RPMI7951 (cell line): ENCODE data around the gene SAMD5. TPM values are rescaled to one million over a fixed set of nuclear protein-coding genes. Genes with fewer than 3 reads are reported as not detected.

Source experiments
- DNase-seq: peaks from one replicate; pipeline ENCODE4 v3.0.0-alpha.2; 2012; ENCODE audit warnings: low read depth
- total RNA-seq: library from RNA; depleted of rRNA; stranded (reverse); fragments of >200 nt; shearing (Covaris generic); gene quantifications from 2 replicates; pipeline ENCODE4 v1.2.3, GENCODE V29; 2014; rRNA removed

SAMD5 gene
- 0.10 and 0.24 TPM in 2 replicates for total RNA-seq

DNA sequence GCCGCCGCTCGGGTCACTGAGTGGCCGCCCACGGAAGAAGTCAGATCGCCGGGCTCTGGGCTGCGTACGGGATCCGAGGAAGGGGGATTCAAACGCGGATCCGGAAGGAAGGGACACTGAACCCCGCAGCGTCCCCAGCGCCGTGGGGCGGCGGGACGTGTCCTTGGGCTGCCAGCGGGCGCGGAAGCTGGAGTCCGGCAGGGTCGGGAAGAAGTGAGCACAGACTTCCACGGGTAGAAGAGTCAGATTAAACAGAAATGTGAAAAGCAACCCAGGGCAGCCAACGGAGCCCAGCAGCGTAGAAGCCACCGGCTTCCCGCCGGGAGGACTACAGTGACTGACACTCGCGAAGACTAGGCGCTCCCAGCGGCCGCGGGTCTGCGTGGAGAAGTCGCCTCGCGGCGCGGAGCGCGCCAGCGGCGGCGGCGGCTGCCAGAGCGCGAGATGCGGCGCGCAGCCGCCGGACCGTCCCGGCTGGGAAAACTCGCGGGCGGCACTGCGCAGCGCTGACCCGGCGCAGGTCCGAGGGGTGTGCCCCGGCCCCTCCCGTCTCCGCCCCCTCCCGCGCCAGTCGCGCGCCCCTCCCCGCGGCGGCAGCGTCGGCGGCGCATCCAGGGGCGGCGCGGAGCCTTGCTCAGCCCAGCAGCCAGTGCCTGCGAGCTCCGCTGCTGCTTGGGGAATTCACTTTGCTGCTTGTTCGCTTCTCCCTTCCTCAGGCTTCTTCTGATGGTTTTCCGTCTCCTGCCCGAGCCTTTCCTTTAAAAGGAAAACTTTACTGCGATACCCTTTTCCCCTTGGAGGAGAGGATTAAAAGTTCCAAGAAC is at the start of gene SAMD5:
TSS of gene SAMD5 (plus strand) at position 649 of the 824 bp plus-strand sequence. CDS start 239 bp downstream, outside the sequence.
- peak; percentile 62 for DNase-seq

DNA sequence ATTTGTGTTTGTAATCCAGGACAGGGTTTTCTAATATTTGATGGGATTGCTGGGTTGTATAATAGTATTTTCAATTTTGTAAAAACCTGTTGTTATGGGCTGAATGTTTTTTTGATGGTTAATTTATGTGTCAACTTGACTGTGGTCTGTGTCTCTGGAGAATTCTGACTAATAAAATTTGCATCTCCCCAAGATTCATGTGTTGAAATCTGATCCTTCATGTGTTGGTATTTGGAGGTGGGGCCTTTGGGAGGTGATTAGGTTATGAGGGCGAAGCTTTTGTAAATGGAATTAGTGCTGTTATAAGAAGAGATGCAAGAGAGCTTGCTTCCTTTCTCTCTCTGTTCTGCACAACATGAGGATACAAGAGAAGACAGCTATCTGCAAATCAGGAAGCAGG is 48.7 kb upstream of the SAMD5 start:
- no peak for DNase-seq

DNA sequence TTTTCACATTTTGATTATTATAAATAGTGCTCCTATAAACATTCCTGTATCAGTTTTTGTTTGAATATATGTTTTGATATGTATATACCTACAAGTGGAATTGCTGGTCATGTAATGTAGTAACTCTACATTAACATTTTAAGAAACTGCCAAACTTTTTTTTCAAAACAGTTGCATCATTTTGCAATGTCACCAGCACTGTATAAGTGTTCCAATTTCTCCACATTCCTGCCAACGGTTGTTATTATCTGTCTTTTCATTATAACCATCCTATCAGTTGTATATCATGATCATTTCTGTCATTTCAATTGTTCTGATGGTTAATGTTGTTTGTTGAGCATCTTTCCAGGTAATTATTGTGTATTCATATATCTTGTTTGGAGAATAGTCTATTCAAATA is 44.8 kb upstream of the SAMD5 start:
- DNase-seq, result no peak

DNA sequence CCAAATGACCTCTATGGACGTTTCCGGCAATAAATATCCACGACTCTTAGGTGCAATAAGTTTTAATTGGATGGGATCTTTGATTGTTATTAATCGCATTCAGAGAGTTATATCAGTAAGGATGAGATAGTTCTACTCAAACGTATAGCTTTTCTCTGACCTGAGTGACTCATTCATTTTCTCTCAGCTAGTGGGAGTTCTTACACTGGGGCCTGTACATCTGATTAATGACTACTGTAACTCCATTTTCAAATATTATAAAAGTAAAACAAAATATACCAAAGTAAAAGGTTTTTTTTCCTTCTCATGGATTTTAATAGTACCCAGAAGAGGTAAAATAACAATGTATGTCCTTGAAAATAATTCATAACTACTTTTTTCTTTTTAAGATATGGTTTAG is 41.1 kb upstream of the SAMD5 start:
- no peak for DNase-seq

DNA sequence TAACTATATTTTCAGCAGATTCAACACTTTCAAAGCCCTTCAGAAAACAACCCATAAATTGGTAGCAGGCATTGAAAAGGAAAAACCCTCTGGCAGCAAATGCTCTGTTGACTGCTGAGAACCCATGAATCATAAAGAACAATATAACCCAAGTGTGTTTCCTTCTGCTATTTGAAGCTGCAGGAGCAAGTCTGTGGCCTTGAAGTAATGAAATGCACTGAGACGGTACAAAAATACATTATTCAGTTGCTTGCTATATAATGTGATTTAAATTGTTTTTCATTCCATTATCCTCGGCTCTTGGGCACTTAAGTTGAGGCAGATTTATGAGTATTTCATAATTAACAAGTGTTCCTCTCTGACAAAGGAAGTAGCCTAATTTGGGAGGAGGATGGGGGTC is 40.6 kb upstream of the SAMD5 start:
- no peak for DNase-seq

DNA sequence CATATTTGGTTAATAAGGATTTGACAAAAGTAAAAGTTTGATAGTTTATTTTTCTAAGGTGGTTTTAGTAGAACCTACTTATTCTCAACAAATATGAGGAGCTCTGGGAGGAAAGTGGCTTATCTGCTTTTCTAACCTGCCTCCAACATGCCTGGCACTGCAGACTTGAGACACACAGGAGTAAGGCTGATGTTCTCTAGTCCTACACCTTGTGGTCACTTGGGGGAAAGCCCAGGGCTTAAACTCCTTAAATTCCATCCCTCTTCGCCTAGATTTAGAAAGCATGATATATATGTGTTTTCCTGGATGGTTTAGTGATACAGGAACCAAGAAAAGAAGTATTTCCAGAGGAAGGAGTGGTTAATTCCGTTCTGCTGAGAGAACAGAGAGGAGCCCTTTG is 39.9 kb upstream of the SAMD5 start:
- DNase-seq, result no peak

DNA sequence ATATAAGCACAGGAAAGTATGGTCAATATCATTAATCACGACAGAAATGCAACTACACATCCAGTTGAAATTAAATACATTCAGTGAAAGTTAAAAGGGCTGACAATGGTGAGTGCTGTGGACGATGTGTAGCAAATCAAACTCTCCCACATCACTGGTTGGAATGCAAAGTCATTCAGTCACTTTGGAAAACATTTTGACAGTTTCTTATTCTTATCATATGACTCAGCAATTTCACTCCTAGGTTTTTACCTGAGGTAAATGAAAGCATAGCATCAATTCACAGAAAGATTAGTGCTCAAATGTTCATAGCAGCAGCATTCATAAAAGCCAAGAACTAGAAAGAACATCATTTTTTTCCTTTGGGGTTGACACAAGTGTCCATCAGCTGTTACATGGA is 28.6 kb upstream of the SAMD5 start:
- DNase-seq, result peak; percentile 1

DNA sequence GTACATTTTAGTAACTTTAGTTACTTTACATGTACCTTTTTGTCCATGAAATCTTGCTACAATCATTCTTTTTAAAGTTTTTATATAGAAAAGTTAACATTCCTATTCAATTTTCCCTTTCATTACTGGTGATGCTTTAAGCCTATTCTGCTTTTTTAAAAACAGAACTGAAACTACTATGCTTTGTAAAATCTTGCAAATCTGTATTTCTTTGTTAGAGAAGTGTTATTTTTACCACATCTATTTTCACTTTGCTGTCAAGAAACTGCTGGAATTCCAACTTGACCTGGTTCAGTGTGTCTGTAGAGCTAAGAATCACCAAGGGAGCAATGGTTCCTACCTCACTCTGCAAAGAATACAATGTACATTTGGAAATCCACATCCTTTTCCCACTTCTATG is 21.8 kb upstream of the SAMD5 start:
- no peak for DNase-seq

DNA sequence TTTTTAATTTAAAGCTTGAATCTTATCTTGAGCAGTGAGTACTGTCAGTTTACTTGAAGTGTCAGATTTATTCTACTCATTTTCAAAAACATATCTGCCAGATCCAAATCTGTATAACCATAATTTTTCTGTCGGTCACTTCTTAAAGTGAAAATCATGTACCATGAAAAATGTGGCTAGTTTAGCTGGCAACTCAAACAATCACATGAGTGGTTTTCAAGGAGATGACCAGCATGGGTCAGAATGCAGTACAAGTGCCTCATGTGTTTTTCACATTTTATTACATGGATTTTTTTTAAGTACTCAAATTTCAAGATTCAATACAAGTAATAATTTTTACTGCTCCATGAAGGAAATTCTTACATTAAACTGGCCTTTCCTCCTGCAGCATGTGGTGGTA is 11.0 kb upstream of the SAMD5 start:
- no peak for DNase-seq

DNA sequence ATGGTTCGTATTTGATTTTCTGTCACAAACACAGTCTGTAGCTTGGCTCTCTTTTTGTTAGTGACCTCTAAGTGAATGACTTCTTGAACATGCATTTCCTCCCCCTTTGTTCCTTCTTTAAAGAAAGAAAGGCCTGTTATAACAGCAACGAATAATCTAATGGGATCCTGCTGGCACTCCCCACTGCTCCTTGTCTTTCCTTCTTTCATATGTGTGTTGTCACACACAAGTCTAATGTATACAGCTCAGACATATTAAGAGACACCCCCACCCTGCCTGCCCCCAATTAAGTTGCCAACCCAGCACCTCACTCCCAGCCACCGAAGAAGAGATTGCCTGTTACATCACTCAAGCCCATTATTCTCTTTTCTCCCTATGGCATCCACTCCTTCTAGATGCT is 4.9 kb upstream of the SAMD5 start:
- DNase-seq, result no peak

DNA sequence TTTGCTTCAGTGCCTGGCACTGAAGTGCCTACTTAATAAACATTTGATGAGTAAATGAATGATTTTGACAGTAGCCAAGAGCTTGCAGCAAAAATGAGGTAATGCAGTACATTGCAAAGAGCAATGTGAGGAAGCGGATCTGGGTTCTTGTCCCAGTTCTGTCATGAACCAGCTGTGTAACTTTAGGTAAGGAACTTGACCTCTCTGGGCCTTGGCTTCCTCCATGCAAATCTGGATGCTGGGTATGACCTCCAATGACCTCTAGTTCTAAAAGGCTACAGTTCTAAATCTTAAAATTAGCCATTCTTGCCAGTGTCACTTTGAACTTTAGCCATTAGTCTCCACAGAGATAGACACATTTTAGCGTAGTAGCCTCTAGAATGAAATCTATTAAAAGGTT is 3.6 kb upstream of the SAMD5 start:
- DNase-seq, result no peak

DNA sequence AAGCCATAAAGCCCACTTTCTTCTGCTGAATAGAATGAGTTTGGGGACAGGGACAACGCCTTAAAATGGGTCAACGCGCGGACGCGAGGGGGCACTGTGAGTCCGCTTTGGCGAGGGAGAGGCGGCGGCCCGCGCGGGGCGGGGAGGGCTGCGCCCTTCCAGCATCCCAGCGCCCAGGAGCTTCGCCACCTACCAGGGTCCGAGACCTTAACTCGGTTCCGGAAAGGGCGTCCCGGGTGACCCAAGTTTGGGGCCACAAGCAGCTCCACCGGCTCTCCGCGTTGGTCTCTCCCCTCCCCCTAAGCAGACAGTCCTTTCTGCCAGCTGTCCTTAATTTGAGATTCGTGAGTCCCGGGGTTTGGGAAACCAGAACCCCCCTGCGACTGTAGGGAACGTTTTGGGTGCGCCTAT is 1.8 kb upstream of the SAMD5 start:
- DNase-seq, result peak; percentile 32

DNA sequence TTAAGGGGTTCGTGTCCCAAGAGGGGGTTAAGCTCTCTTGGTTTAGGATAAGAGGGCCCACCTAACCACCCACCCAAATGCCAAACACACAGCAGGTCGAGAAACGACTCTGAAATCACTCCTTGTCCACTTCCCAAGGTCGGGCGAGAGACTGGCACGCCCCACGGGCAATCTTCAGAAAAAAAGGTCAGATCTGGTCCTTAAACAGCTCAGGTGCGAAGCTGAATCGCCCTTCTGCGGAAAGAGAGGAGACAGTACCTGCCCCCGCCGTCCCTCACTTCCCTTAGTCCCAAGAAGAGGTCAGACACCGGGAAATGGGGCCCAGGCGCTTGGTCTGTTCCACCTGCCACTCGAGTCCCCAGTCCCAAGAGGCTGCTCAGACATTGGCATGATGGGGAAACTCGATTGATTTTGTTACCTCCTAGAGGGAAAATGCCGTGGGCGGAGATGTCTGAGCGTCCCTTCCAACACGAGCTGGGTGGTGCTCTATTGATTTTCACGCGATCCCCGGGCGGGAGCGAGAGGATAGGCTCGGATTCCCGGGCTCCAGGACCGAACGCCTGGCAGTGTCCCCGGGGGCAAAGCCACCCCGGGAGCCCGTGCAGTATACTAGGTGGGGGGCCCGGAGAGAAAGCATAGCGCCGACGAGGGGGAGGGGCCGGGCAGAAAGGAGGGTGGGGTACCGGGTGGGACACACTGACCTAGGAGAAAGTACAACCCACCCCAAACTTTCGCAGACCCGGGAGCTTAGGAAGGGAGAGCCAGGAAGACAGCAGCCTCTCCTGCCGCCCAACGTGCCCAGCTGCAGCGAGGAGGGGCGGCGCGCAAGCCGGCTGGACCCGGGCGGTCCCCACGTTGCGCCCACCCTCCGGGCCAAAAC is 1.1 kb upstream of the SAMD5 start:
- peak; percentile 4 for DNase-seq

DNA sequence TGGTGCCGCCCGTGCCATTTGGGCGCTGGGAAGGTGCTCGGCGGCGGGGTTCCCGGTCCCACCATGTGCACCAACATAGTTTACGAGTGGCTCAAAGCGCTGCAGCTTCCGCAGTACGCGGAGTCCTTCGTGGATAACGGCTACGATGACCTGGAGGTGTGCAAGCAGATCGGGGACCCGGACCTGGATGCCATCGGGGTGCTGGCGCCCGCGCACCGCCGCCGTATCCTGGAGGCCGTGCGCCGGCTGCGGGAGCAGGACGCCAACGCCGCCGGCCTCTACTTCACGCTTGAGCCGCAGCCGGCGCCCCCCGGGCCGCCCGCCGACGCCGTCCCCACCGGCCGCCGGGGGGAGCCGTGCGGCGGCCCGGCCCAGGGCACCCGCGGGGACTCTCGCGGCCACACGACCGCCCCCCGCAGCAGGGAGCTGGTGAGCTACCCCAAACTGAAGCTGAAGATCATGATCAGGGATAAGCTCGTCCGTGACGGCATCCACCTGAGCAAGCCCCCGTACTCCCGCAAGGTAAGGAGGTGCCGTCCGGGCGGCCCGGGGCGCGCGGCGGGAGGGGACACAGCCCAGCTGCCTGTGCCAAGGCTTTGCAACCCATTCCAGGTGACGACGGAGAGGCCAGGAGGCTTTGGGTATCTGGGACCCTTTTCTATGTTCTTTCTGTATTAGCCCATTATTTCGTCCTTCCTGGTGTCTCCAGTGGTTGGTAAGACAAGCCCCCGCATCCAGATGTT is 547 bp downstream of the SAMD5 start:
- no peak for DNase-seq

DNA sequence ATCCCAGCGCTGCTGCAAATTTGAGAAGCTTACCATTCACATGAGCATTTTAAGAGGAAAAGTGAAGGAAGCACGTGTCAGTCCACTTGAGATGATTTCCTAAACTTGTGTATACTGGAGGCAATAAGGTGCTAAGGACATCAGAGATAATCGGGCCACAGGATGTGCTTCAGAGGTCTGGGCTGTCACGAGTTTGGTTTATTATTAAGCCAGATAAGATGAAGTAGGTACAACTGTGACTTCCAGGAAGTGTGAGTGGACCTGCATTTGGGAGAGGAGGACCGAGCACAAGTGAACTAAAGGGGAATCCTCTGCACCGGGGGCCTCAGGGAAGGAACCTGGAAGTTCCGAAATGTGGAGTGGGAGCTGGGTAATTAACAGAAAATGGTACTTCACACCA is 1.4 kb downstream of the SAMD5 start:
- DNase-seq, result no peak

DNA sequence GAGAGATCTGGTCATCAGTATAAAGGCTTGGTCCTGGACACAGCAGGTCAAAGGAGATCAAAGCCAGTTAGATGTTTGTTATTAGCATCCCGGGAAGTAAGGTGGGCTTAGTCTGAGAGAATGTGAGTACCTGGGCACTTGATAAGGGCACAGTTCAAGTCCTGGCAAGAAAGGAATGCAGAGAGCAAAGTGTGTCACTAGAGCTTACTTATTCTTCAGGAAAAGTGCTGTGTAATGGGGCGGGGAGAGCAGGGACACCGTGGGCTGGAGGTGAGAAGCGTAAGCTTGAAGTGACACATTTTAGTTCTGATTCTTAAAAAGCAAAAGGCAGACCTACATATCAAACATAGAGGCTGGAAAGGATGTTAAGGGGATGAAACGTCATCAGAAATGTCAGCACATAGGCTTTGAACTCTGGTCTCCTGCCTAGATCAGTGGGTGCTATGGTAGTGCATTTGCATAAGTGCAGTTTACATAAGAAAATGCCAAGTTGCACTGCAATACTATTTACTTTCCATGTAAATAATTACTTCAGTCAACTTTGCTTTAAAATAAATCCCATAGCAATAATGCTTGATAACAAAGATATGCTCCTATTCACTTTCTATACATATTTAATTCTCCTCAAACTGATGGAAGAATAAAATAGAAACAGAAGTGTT is 2.6 kb downstream of the SAMD5 start:
- DNase-seq, result no peak

DNA sequence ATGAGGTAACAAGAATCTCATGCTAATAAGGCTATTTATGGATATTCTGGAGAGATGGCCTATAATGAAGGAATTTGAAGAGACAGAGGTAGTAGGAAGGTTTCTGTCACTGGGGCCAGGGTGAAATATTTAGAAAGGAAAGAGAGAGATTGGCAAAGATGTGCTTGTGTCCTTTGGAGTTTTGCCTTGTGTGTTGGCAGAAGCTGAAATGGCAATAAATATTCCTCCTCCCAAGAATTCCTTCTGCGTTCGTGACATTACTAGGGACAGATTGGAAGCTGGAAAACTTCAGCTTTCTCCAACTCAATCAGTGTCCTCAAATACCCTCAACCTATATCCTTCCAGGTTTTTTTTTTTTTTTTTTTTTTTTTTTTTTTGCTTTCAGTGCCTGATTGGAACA is 6.3 kb downstream of the SAMD5 start:
- no peak for DNase-seq

DNA sequence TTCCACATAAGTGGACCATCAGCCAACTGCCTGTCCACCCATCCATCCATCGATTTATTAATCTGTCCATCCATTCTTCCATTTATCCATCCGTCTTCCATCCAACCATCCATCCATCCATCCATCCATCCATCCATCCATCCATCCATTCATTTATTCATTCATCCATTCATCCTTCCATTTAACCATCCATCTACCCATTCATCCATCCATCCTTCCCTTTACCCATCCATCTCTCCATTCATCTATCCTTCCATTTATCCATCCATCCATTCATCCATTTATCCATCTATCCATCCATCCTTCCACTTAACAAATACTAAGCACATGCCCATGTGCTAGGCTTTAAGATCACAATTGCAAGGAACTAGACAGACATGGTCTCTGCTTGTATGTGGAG is 6.8 kb downstream of the SAMD5 start:
- DNase-seq, result no peak

DNA sequence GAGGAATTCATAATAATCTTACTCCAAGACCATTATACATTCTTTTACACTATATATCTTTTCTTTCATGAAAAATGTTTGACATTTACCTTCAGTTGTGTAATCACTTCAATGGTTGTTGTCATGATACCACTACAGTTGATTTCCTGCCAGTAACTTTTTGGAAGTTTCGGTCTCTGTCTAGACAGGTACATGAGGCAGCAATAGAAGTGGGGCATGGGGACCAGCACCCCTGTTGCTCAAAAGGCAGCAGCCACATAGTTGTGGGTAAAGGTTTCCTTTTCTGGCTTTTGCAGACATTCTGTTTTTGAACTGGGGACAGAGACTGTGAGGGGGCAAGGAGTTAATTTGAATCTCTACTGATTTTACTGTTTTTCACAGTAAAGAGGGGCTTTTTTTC is 14.1 kb downstream of the SAMD5 start:
- DNase-seq, result no peak

DNA sequence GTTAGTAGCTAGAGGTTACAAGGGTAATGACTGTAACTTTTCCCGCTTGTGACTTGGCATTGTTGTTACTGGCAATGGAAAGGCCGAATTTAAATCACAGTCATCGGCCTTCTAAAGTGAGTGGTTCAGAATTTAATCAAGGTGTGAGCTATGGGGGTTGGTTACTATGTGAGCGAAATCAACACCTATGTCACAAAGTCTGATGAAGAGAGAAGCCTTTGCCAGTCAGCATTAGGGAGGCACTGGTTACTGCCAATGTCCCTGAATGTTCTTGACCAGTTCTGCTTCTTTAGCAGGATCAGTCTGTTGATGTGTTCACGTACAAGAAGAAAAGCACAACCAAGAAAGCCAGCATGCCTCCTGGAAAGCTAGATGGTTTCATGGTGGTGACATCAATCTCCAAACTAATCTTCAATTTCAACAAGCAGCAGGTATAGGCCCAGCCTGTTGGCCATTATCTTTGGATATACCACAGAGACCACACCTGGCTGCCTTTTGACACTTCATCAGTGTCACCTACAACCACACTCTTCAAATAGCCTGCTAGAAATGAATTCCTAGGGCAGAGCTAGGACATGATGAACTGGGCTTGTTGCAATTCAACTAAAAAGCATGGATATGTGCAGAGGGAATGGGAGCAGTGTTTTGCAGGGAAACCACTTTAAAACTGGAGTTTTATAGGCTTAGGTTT is 17.2 kb downstream of the SAMD5 start:
- DNase-seq, result no peak

DNA sequence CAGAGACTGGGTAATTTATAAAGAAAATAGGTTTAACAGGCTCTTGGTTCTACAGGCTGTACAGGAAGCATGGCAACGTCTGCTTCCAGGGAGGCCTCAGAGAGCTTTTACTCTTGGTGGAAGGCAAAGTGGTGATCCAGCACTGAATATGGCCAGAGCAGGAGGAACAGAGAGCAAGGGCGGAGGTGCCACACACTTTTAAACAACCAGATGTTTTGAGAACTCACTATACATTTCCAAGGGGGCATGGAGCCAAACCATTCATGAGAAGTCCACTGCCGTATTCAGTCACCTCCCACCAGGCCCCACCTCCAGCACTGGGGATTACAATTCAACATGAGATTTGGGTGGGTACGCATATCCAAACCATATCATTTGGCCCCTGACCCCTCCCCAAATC is 18.7 kb downstream of the SAMD5 start:
- DNase-seq, result no peak
